Inferior parietal cortex (tissue), 1 donor: ENCODE measurements around the gene GFRA1.

ENCODE experiments used
- DNase-seq: peaks from one replicate; pipeline ENCODE4 v3.0.0-alpha.2; 2016; ENCODE audit errors: extremely low spot score

The GFRA1 gene

GRCh38 chr10:116241642-116242410, 31.2 kb downstream of the GFRA1 start:
- no peak for DNase-seq

DNA sequence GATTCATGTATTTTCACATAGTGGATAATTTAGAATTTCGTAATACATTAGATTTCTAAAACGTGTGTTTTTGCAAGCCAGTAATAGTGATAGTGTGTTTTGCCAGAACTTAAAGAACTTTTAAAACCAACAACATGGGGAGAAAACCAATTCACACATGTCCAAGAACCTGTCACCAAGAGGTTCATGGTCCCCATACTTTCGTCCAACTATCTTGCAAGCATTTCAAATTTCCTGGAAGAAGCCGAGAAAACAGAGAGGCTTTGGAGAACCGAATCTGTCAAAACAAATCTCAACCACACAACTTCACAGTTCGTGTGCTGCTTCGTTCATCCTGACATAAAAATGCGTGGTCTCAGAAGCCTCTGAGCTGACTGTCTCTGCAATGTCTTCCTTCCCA, 31.9 kb downstream of the GFRA1 start:
- peak; percentile 7 for DNase-seq

- no peak for DNase-seq
These were observed 32.7 kb downstream of the GFRA1 start for GRCh38 chr10:116240157-116240950.

DNA sequence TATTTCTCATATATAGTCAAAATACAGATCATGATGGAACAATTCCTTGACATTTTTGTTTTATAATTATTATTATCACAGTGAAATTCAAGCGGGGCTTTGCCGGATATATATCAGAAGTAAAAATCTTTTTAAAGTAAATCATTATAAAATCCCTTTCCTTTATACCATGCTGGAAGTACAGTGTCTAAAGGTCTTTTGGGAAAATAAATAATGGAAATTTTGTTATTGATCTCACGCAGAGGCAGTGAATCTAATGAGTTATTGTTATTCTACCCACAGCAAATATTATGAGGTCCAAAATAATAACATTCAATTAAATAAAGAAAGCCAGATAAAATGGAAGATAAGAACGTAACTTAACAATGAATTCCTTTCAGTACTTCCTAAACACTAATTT, 33.8 kb downstream of the GFRA1 start:
- no peak for DNase-seq

DNA sequence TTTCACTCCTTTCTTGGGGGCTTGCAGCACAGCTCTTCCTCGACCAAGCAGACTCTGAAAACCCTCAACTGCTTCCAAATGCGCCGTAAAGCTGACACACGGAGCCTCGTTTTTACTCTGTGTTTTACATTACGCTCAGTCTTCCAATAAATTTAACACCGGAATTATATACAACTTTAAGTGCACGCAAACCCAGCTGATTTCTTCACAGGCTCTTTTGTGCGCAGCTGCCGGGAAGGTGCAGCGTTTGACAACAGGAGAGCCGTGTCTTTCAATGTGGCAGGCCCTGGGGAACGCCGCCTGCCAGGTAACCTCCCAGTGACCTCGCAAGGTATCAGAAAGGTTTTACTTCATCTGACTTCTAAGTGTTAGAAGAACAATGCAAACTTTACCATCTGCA, 35.0 kb downstream of the GFRA1 start:
- DNase-seq = no peak

- DNase-seq = no peak
These were observed 35.7 kb downstream of the GFRA1 start for GRCh38 chr10:116237260-116237659.

DNA sequence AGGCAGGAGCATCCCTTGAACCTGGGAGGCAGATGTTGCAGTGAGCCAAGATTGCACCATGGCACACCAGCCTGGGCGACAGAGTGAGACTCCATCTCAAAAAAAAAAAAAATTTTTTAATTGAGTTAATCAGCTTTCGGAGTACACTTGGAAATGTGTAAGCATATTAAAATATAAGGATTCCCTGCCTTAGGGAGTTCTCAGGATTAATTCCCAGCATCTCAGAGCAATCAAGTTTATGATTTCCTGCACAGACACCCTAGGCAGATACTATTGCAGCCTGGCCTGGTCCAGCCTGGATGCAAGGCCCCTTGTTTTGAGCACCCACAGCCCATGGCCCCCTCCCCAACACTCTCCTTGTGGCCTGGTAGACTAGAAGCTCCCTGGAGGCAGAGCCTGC, 39.8 kb downstream of the GFRA1 start:
- DNase-seq = no peak

DNA sequence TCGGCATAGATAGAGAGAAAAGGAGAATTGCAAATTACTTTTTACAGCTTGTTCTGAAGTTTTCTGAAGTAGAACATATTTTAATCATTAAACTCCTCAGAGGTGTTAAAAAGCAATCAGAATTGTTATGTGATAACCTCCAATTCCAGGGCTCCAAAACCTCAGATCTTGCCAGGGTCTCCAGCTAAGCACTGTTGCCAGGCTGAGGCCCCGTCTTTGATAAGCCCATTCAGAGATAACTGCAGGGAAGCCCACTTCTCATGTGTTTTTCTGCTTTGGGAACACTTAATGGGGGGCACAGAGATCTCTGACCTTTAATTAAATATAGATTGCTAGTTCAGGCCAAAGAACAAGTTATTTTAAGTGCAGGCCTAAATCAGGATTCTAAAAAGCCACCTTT, 40.4 kb downstream of the GFRA1 start:
- no peak for DNase-seq

GRCh38 chr10:116226766-116227165, 46.2 kb downstream of the GFRA1 start:
- no peak for DNase-seq

DNA sequence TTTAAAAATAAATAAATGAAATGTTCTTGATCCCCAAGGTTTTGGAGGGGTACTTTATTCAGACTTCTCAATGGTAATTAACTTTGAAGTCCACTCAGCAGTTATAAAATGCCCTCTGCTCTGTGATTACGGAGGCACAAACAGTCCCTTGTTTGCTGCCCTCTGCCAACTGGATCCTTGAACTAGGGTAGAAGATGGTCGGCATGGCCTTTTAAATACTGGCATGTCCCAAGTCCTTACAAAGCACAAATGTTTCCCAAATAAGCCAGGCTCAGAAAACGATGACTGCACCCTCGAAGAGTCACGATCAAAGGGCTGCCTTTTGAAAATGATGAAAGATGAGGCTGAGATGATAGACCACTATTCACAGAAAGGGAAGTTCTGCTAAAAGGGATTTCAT, 47.0 kb downstream of the GFRA1 start:
- DNase-seq = no peak

DNA sequence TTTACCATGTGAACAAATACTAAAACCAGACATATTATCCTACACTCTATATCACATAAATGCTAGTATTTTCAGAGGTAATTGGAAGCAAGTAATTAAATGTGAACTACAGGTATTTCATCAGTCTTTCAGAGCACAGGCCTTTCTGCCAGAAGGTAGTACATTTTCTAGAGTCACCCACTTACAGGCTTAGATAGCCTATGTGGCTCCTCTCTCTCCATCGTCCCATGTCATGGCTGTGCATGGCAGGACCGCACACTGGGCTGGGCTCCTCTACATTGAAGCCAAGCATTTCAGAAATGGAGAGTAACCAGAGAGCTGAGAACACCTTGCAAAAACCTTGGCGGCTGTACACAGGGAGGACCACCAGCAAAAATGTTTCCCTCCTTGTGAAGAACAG, 49.7 kb downstream of the GFRA1 start:
- DNase-seq = no peak

- DNase-seq = no peak
These were observed 52.0 kb downstream of the GFRA1 start for GRCh38 chr10:116221053-116221452.

GRCh38 chr10:116216676-116217075, 56.3 kb downstream of the GFRA1 start:
- DNase-seq = no peak

DNA sequence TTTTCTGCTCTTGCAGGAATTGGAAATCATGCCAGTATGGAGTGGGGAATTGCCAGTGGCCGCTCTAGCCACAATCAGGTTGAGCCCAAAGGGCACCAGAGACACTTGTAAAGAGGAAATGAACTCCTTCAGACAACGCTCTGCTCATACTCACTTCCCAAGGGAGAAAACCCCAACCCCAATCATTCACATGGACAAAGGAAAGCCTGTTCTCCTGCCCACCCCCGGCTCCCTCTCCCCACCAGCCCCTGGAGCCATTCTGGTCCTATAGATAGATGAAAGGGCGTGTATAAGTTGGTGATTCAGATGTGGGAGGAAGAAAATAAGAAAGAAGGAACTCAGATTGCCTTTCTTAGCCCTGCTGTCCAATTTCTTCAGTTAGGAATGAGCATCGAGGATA, 57.4 kb downstream of the GFRA1 start:
- DNase-seq = no peak

DNA sequence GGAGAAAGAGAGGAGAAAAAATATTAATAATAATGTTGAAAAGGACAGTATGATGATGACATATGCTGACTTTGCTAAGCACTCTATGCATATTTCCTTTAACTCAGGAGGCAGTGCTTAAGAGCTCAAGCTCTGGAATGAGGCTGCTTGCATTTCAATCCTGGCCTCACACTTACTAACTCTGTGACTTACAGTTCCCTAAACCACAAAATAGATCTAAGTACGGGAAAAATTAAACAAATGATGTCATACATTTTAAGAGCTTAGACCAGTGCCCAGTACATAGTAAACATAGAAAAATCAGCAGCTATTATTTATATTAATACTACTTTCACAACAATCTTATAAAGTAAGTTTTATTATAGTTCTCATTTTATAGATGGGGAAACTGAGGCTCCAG, 61.3 kb downstream of the GFRA1 start:
- no peak for DNase-seq

GRCh38 chr10:116210588-116211346, 62.2 kb downstream of the GFRA1 start:
- DNase-seq = no peak

GRCh38 chr10:116209781-116210180, 63.2 kb downstream of the GFRA1 start:
- no peak for DNase-seq

GRCh38 chr10:116208956-116209567, 63.9 kb downstream of the GFRA1 start:
- no peak for DNase-seq

GRCh38 chr10:116207690-116208089, 65.3 kb downstream of the GFRA1 start:
- no peak for DNase-seq

DNA sequence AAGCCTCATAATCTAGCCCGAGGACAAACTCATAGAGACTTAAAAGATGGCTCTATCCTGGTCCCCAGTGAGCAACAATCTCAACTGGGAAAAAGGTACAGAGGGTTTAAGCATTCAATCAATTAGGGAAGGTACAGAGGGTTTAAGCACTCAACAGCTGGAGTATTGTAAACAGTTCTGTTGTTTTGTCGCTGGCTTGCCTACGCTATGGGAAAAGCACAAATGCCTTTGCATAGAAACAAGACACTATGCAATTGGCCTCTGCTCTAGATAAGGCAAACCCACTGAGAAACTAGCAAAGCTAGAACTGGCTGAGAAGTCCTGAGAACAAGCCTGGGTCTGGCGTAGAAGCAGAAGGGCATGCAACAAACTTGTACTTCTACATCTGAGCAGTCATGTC, 69.3 kb downstream of the GFRA1 start:
- DNase-seq = no peak

DNA sequence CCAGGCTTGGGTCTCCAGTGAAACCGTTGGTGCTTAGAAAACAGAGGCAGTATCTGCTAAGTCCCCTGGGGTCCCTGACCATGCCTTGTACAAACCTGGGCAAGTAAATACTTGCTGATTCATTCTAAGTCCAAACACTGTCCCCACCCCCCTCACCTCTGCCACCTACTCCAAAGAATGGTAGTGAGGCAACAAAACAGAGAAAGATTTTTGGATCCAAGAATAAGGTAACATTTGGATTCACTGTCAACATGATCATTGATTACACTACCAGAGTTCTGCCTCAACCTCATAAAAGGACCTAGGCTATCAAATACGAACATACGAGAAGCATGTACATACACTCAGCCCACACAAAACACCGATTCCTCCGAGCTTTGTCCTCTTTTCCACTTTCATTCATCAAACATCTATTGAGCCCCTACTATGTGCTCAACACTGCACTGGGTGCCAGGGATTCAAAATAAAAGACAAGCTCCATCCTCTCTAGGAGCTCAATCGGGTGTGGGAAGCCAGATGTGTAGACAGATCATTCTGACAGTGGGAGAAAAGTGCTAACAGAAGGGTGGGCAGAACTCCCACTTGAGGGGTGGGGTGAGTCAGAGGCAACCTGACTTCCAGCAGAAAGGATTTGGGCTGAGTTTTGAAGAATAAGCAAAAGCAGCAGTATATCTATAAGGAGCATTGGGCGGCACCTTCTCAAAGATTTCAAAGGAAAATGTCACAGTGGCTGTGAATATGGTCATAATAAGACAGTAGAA, 71.2 kb downstream of the GFRA1 start:
- no peak for DNase-seq
